Measurements from ENCODE around the gene MYZAP.
A peak's percentile ranks its signal among the peaks of the same experiment; 100 is the strongest.

MYZAP gene

DNA sequence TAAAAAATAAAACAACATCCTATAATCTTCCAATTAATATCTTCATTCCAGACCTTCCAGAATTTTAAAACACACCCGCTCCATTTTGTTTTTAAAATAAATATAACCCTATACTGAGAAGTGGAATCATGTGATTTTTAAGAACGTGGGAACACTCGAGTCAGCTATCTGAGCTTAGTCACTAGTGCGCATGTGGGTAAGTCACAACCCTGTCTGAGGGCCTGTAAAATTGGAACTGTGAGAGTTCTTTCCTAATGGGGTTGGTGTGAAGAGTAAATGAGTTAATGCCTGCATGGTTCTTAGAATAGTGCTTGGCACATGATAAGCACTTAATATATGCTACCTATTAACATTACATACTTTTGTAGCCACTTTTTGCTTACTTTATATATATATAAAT, 95.0 kb downstream of the MYZAP start:
- H3K4me3 ChIP-seq (ENCODE audit: control insufficient read depth, low read depth, low read length): no peak overlapping the region
- TF ChIP-seq, protein P1, sequence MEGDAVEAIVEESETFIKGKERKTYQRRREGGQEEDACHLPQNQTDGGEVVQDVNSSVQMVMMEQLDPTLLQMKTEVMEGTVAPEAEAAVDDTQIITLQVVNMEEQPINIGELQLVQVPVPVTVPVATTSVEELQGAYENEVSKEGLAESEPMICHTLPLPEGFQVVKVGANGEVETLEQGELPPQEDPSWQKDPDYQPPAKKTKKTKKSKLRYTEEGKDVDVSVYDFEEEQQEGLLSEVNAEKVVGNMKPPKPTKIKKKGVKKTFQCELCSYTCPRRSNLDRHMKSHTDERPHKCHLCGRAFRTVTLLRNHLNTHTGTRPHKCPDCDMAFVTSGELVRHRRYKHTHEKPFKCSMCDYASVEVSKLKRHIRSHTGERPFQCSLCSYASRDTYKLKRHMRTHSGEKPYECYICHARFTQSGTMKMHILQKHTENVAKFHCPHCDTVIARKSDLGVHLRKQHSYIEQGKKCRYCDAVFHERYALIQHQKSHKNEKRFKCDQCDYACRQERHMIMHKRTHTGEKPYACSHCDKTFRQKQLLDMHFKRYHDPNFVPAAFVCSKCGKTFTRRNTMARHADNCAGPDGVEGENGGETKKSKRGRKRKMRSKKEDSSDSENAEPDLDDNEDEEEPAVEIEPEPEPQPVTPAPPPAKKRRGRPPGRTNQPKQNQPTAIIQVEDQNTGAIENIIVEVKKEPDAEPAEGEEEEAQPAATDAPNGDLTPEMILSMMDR (conservative IDR thresholded peaks at IDR 0.05; ENCODE audit: control insufficient read depth, insufficient read depth, low read depth, low read length): no peak
- peak; percentile 39 for DNase-seq (ENCODE audit: low read depth)

DNA sequence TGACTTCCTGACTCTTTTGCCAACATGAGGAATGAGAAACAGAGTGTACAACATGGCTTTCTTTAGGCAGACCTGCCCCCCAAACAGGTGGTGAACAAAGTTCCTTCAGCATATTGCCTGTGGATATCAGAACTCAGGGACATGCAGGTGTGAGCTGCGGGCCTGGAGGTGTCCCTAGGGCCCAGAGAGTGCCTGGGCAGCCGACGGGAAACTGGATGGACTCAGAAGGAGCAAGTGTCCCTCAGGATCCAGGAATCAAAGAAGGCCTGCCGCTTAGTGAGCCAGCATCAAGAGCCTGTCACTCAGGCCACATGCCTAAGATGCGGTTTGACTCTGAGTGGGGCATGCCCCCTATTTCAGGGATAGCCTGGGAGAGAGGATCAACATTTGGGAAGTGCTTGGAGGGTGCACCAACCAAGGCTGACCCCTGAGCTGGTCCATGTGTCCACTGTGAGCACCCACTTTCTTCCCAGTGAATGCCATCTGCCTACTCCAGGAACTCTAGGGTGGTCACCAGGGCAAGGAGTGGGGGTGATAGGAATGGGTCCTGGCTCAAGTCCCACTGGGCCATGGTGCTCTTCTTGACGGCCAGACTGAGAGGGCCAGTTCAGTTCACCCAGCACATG, 98.8 kb downstream of the MYZAP start:
- no peak for DNase-seq (ENCODE audit: low read depth)
- H3K4me3 ChIP-seq (ENCODE audit: control insufficient read depth, low read depth, low read length): no peak overlapping the region
- TF ChIP-seq, protein P1 (conservative IDR thresholded peaks at IDR 0.05; ENCODE audit: control insufficient read depth, insufficient read depth, low read depth, low read length): no peak

DNA sequence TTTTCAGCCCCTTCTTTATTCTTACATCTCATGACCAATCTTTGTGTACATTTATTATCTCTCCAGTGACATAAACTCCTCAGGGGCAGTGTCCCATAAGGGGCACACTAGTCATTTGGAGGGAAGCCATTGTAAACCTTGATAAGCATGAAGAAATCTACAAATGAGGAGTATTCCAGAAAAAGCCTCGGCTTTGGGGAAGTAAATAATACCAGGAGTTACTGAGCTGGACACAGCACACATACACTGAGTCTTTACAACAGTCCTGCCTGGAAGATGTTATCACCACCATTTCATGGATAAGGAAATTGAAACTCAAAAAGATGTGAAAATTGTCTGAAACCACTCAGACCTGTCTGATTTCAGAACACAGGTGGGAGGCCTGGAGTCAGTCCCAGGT, 99.4 kb downstream of the MYZAP start:
- DNase-seq (ENCODE audit: low read depth): no peak
- TF ChIP-seq, protein P1 (conservative IDR thresholded peaks at IDR 0.05; ENCODE audit: control insufficient read depth, insufficient read depth, low read depth, low read length): no peak

DNA sequence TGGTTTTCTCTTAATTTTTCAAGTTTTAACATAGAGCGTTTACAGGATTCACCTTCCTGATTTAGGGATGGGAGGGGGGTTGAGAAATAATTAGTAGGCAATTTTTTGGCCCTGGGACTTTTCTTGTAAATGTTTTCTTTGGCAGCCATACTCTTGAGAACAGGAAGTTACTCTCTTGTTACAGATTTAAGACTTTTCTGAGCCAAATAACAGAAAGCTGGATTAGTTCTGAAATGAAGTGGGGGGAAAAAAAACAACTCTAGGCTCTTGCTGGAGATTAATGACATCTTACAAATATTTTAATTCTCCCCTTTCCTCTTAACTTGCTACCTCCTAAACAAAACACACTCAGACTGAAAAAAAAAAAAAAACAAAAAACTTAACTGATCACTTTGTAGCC, 101.0 kb downstream of the MYZAP start:
- TF ChIP-seq, protein P1 (conservative IDR thresholded peaks at IDR 0.05; ENCODE audit: control insufficient read depth, insufficient read depth, low read depth, low read length): no peak
- peak; percentile 64 for DNase-seq (ENCODE audit: low read depth)
- H3K4me3 ChIP-seq (ENCODE audit: control insufficient read depth, low read depth, low read length): no peak overlapping the region

More for the DNA sequence above, 99.4 kb downstream of the MYZAP start:
- no peak overlapping the region for H3K4me3 ChIP-seq (ENCODE audit: control insufficient read depth, low read depth, low read length)

DNA sequence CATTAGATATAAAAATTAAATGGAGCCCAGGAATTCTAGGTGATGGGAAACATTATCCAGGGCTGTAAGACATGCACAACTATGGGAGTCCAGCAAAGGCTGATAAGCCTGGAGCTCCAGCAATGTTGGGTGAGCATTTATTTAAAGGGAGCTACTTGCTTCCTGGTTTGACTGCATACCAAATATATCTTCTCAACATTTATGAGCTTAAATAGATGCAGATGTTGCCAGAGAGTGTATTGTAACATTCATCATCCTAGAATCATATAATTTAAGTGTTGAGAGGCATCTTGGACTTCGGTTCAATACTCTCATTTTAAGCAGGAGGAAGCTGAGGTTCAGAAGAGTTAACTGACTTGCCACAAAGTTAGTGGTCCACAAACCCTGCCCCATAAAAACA, 102.6 kb downstream of the MYZAP start:
- DNase-seq (ENCODE audit: low read depth): peak; percentile 46

DNA sequence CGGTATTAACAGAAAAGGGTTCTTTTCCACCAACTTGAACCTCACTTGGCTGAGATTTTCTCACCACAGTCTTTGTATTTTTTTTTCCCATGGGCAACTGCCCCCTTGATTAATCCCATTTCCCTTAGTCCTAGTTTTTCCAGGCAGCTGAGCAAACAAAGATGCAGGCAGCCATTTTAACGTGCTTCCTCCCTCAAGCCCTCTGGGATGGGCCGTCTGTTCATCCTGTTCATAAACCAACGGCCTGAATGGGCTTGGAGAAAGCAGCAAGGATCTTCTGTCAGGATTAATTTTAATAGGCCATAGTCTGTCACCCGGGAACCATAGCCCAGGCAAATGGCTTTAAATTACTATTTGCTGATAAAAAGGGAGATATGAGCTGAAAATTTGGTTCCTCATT, 104.4 kb downstream of the MYZAP start:
- TF ChIP-seq, protein P1 (conservative IDR thresholded peaks at IDR 0.05; ENCODE audit: control insufficient read depth, insufficient read depth, low read depth, low read length): no peak
- H3K4me3 ChIP-seq (ENCODE audit: control insufficient read depth, low read depth, low read length): no peak overlapping the region
- no peak for DNase-seq (ENCODE audit: low read depth)

More for the DNA sequence above, 102.6 kb downstream of the MYZAP start:
- no peak overlapping the region for H3K4me3 ChIP-seq (ENCODE audit: control insufficient read depth, low read depth, low read length)
- TF ChIP-seq, protein P1 (conservative IDR thresholded peaks at IDR 0.05; ENCODE audit: control insufficient read depth, insufficient read depth, low read depth, low read length): no peak

DNA sequence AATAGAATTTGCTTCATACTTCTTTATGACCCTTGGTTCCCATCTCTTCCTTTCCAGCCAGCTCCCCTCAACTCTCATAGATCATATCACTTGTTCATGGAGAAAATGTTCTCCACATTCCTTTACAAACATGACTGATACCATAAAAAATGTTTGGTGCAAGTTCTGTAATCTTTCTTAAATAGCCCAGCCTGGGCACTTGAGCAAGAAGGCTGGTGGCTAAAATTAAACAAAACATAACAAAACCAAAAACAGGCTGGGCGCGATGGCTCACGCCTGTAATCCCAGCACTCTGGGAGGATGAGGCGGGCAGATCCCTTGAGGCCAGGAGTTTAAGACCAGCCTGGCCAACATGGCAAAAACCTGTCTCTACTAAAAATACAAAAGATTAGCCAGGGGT, 105.9 kb downstream of the MYZAP start:
- TF ChIP-seq, protein P1 (conservative IDR thresholded peaks at IDR 0.05; ENCODE audit: control insufficient read depth, insufficient read depth, low read depth, low read length): no peak
- DNase-seq (ENCODE audit: low read depth): no peak
- no peak overlapping the region for H3K4me3 ChIP-seq (ENCODE audit: control insufficient read depth, low read depth, low read length)

Measured in fibroblast of mammary gland (primary cell).